ENCODE results near the gene CDIP1.
"Not testable (repeated sequence)": the region's sequence is repeated elsewhere in the genome, so short reads cannot be mapped to it uniquely, and the experiment has no call there.

CDIP1 gene

GRCh38 chr16:4574919-4575705, 36.5 kb upstream of the CDIP1 start:
- no peak overlapping the region for H3K4me2 ChIP-seq (ENCODE audit: low read length)
- no peaks in the 10 kb centered on the region for H3K9me3 ChIP-seq (ENCODE audit: control insufficient read depth, insufficient read depth, low read length)
- H3F3A ChIP-seq (ENCODE audit: control insufficient read depth, insufficient read depth): no peaks in the 10 kb centered on the region
- TF ChIP-seq CTCF (IDR thresholded peaks at IDR 0.05; ENCODE audit: low read depth, low read length, poor library complexity, severe bottlenecking): peak; percentile 11
- TF ChIP-seq EZH2phosphoT487 (IDR thresholded peaks at IDR 0.05; ENCODE audit: borderline replicate concordance, low read length): no peak
- H4K20me1 ChIP-seq (ENCODE audit: control insufficient read depth, insufficient read depth, low read depth, low read length): no peaks in the 10 kb centered on the region
- no peak overlapping the region for H3K4me3 ChIP-seq (ENCODE audit: low read length)
- no peaks in the 10 kb centered on the region for H3K36me3 ChIP-seq (ENCODE audit: control insufficient read depth, low read length)
- H3K4me1 ChIP-seq (ENCODE audit: control insufficient read depth, low read length): no peaks in the 10 kb centered on the region
- peaks cover 12% of the 10 kb centered on the region for H3K27me3 ChIP-seq (ENCODE audit: control insufficient read depth, low read length)
- no peaks in the 10 kb centered on the region for H3K9me2 ChIP-seq (replicated peaks; ENCODE audit: control insufficient read depth, low read length)
- no peak overlapping the region for H3K27ac ChIP-seq (ENCODE audit: low read depth, low read length)
- no peaks in the 10 kb centered on the region for H3K79me2 ChIP-seq (ENCODE audit: control insufficient read depth, low read length)

GRCh38 chr16:4573926-4574325, 35.4 kb upstream of the CDIP1 start:
- H3K27ac ChIP-seq (ENCODE audit: low read depth, low read length); H3K4me3 ChIP-seq (ENCODE audit: low read length); H3K36me3 ChIP-seq (ENCODE audit: control insufficient read depth, low read length); H4K20me1 ChIP-seq (ENCODE audit: control insufficient read depth, insufficient read depth, low read depth, low read length); H3K9me2 ChIP-seq (replicated peaks; ENCODE audit: control insufficient read depth, low read length); H3F3A ChIP-seq (ENCODE audit: control insufficient read depth, insufficient read depth); H3K4me2 ChIP-seq (ENCODE audit: low read length); H3K9me3 ChIP-seq (ENCODE audit: control insufficient read depth, insufficient read depth, low read length); H3K79me2 ChIP-seq (ENCODE audit: control insufficient read depth, low read length); H3K4me1 ChIP-seq (ENCODE audit: control insufficient read depth, low read length): not testable (repeated sequence)
- H3K27me3 ChIP-seq (ENCODE audit: control insufficient read depth, low read length): peaks cover 12% of the 10 kb centered on the region

GRCh38 chr16:4572715-4573114, 34.1 kb upstream of the CDIP1 start:
- TF ChIP-seq CTCF (IDR thresholded peaks at IDR 0.05; ENCODE audit: low read depth, low read length, poor library complexity, severe bottlenecking) (no peak), EZH2phosphoT487 (IDR thresholded peaks at IDR 0.05; ENCODE audit: borderline replicate concordance, low read length) (no peak)
- Histone ChIP-seq H3K9me2 (replicated peaks; ENCODE audit: control insufficient read depth, low read length) (no peaks in the 10 kb centered on the region), H3K27ac (ENCODE audit: low read depth, low read length) (no peak overlapping the region), H3K4me1 (ENCODE audit: control insufficient read depth, low read length) (no peaks in the 10 kb centered on the region), H3K36me3 (ENCODE audit: control insufficient read depth, low read length) (no peaks in the 10 kb centered on the region), H3K79me2 (ENCODE audit: control insufficient read depth, low read length) (no peaks in the 10 kb centered on the region), H3K4me2 (ENCODE audit: low read length) (no peak overlapping the region), H3F3A (ENCODE audit: control insufficient read depth, insufficient read depth) (no peaks in the 10 kb centered on the region), H3K27me3 (ENCODE audit: control insufficient read depth, low read length) (peaks cover 14% of the 10 kb centered on the region), H3K4me3 (ENCODE audit: low read length) (no peak overlapping the region), H3K9me3 (ENCODE audit: control insufficient read depth, insufficient read depth, low read length) (no peaks in the 10 kb centered on the region), H4K20me1 (ENCODE audit: control insufficient read depth, insufficient read depth, low read depth, low read length) (no peaks in the 10 kb centered on the region)

GRCh38 chr16:4570688-4571321, 32.2 kb upstream of the CDIP1 start:
- Histone ChIP-seq H3K4me3 (ENCODE audit: low read length) (no peak overlapping the region), H3K27me3 (ENCODE audit: control insufficient read depth, low read length) (peaks cover 14% of the 10 kb centered on the region), H3K4me1 (ENCODE audit: control insufficient read depth, low read length) (no peaks in the 10 kb centered on the region), H3K36me3 (ENCODE audit: control insufficient read depth, low read length) (no peaks in the 10 kb centered on the region), H3K9me3 (ENCODE audit: control insufficient read depth, insufficient read depth, low read length) (no peaks in the 10 kb centered on the region), H3K79me2 (ENCODE audit: control insufficient read depth, low read length) (no peaks in the 10 kb centered on the region), H3K9me2 (replicated peaks; ENCODE audit: control insufficient read depth, low read length) (no peaks in the 10 kb centered on the region), H4K20me1 (ENCODE audit: control insufficient read depth, insufficient read depth, low read depth, low read length) (no peaks in the 10 kb centered on the region), H3K27ac (ENCODE audit: low read depth, low read length) (no peak overlapping the region), H3K4me2 (ENCODE audit: low read length) (no peak overlapping the region), H3F3A (ENCODE audit: control insufficient read depth, insufficient read depth) (no peaks in the 10 kb centered on the region)
- TF ChIP-seq CTCF (IDR thresholded peaks at IDR 0.05; ENCODE audit: low read depth, low read length, poor library complexity, severe bottlenecking): no peak
- no peak for TF ChIP-seq EZH2phosphoT487 (IDR thresholded peaks at IDR 0.05; ENCODE audit: borderline replicate concordance, low read length)

Data from DOHH2 (cell line).